H9 (cell line): Measurements from ENCODE around the gene GSE1. TPM values are rescaled to one million over a fixed set of nuclear protein-coding genes. Genes with fewer than 3 reads are reported as not detected.

ENCODE experiments used
- DNase-seq: peaks from one replicate; pipeline ENCODE4 v3.0.0-alpha.2; 2017
- H2AFZ ChIP-seq: one replicate; pipeline ENCODE4 v1.6.1; 2013; ENCODE audit warnings: mild to moderate bottlenecking, low read length, control low read depth, moderate library complexity
- H2AK5ac ChIP-seq: 2 replicates; pipeline ENCODE4 v1.6.1; 2013; ENCODE audit warnings: low read length, control low read depth, mixed read lengths; ENCODE audit not compliant: insufficient read length
- H2BK120ac ChIP-seq: one replicate; pipeline ENCODE4 v1.6.1; 2013; ENCODE audit warnings: low read depth, mild to moderate bottlenecking, low read length, control low read depth, inconsistent platforms; ENCODE audit not compliant: poor library complexity, severe bottlenecking
- H2BK12ac ChIP-seq: 2 replicates; pipeline ENCODE4 v1.6.1; 2013; ENCODE audit warnings: low read length, control low read depth, mixed read lengths, low read depth; ENCODE audit not compliant: insufficient read length
- H2BK15ac ChIP-seq: 2 replicates; pipeline ENCODE4 v1.6.1; 2013; ENCODE audit warnings: low read depth, low read length, control low read depth
- H2BK20ac ChIP-seq: one replicate; pipeline ENCODE4 v1.6.1; 2013; ENCODE audit warnings: low read depth, mild to moderate bottlenecking, low read length, control low read depth, inconsistent platforms; ENCODE audit not compliant: poor library complexity, severe bottlenecking
- H2BK5ac ChIP-seq: 2 replicates; pipeline ENCODE4 v1.6.1; 2013; ENCODE audit warnings: low read length, control low read depth, mixed read lengths; ENCODE audit not compliant: insufficient read length
- H3K14ac ChIP-seq: 2 replicates; pipeline ENCODE4 v1.6.1; 2013; ENCODE audit warnings: low read length, control low read depth; ENCODE audit not compliant: insufficient read depth
- H3K18ac ChIP-seq: 2 replicates; pipeline ENCODE4 v1.6.1; 2013; ENCODE audit warnings: low read depth, mild to moderate bottlenecking, mixed read lengths, low read length, control low read depth; ENCODE audit not compliant: insufficient read length
- H3K23ac ChIP-seq: 2 replicates; pipeline ENCODE4 v1.6.1; 2013; ENCODE audit warnings: low read length, control low read depth, mixed read lengths, low read depth; ENCODE audit not compliant: insufficient read length
- H3K23me2 ChIP-seq: 2 replicates; pipeline ENCODE4 v1.6.1; 2013; ENCODE audit warnings: low read depth, mild to moderate bottlenecking, mixed read lengths, low read length, control low read depth; ENCODE audit not compliant: insufficient read length, poor library complexity, severe bottlenecking
- H3K27ac ChIP-seq: 2 replicates; pipeline ENCODE4 v1.5.1; 2013; ENCODE audit warnings: low read length, control low read depth, mixed read lengths, low read depth; ENCODE audit not compliant: insufficient read length
- H3K27me3 ChIP-seq: 2 replicates; pipeline ENCODE4 v1.6.1; 2013; ENCODE audit warnings: low read length, control low read depth, inconsistent platforms; ENCODE audit not compliant: insufficient read depth
- H3K4ac ChIP-seq: 2 replicates; pipeline ENCODE4 v1.6.1; 2013; ENCODE audit warnings: low read depth, mild to moderate bottlenecking, control low read depth, inconsistent platforms, low read length, moderate library complexity
- H3K4me1 ChIP-seq: 2 replicates; pipeline ENCODE4 v1.6.1; 2013; ENCODE audit warnings: low read length, control low read depth, inconsistent platforms; ENCODE audit not compliant: insufficient read depth
- H3K4me2 ChIP-seq: 2 replicates; pipeline ENCODE4 v1.6.1; 2013; ENCODE audit warnings: low read length, control low read depth, mixed read lengths; ENCODE audit not compliant: insufficient read length, insufficient read depth
- H3K56ac ChIP-seq: 2 replicates; pipeline ENCODE4 v1.6.1; 2013; ENCODE audit warnings: low read depth, mild to moderate bottlenecking, mixed read lengths, low read length, control low read depth; ENCODE audit not compliant: insufficient read length
- H3K79me1 ChIP-seq: 2 replicates; pipeline ENCODE4 v1.6.1; 2013; ENCODE audit warnings: low read depth, mild to moderate bottlenecking, moderate library complexity, low read length, control low read depth, inconsistent platforms; ENCODE audit not compliant: insufficient read depth, poor library complexity, severe bottlenecking
- H3K79me2 ChIP-seq: 2 replicates; pipeline ENCODE4 v1.6.1; 2013; ENCODE audit warnings: low read length, control low read depth, inconsistent platforms; ENCODE audit not compliant: insufficient read depth
- H3K9ac ChIP-seq: 2 replicates; pipeline ENCODE4 v1.6.1; 2013; ENCODE audit warnings: low read length, control low read depth, mixed read lengths; ENCODE audit not compliant: insufficient read length; ENCODE audit errors: extremely low read depth
- H3K9me3 ChIP-seq: one replicate; pipeline ENCODE4 v1.6.1; 2013; ENCODE audit warnings: low read depth, low read length, inconsistent platforms; ENCODE audit not compliant: control insufficient read depth
- H3T11ph ChIP-seq: one replicate; pipeline ENCODE4 v1.6.1; 2013; ENCODE audit warnings: mild to moderate bottlenecking, low read length, control low read depth, inconsistent platforms
- H4K20me1 ChIP-seq: one replicate; pipeline ENCODE4 v1.6.1; 2013; ENCODE audit not compliant: control insufficient read depth, insufficient read length, insufficient read depth
- H4K5ac ChIP-seq: 2 replicates; pipeline ENCODE4 v1.6.1; 2013; ENCODE audit warnings: low read depth, mild to moderate bottlenecking, mixed read lengths, low read length, control low read depth; ENCODE audit not compliant: insufficient read length
- H4K8ac ChIP-seq: replicated peaks from 2 replicates; pipeline ENCODE4 v1.6.1; 2013; ENCODE audit warnings: low read length, control low read depth, mixed read lengths, low read depth; ENCODE audit not compliant: insufficient read length
- H4K91ac ChIP-seq: 2 replicates; pipeline ENCODE4 v1.6.1; 2013; ENCODE audit warnings: low read depth, mild to moderate bottlenecking, moderate library complexity, mixed read lengths, low read length, control low read depth; ENCODE audit not compliant: insufficient read length
- H3K27ac Mint-ChIP-seq, 3 experiments: 2 replicates in 2 of 3; 3 replicates in 1 of 3; pipeline ENCODE4 v1.8.0; 2020 to 2021; ENCODE audit warnings: mixed read lengths in 3 of 3, mild to moderate bottlenecking in 1 of 3, moderate library complexity in 1 of 3
- H3K27me3 Mint-ChIP-seq: 2 replicates; pipeline ENCODE4 v1.8.0; 2021; ENCODE audit warnings: low read depth, mild to moderate bottlenecking, moderate library complexity, mixed read lengths
- H3K36me3 Mint-ChIP-seq, 3 experiments: 2 replicates in 2 of 3; 3 replicates in 1 of 3; pipeline ENCODE4 v1.8.0; 2020 to 2021; ENCODE audit warnings: low read depth in 3 of 3, mixed read lengths in 3 of 3; ENCODE audit not compliant: insufficient read depth in 1 of 3
- H3K4me1 Mint-ChIP-seq, 2 experiments: 2 replicates each; pipeline ENCODE4 v1.8.0; 2020; ENCODE audit warnings: mixed read lengths in 2 of 2
- H3K4me3 Mint-ChIP-seq, 2 experiments: 2 replicates in 1 of 2; 3 replicates in 1 of 2; pipeline ENCODE4 v1.8.0; 2020 to 2021; ENCODE audit warnings: mild to moderate bottlenecking in 2 of 2, mixed read lengths in 2 of 2, moderate library complexity in 1 of 2
- H3K9me3 Mint-ChIP-seq, 2 experiments: 2 replicates in 1 of 2; 3 replicates in 1 of 2; pipeline ENCODE4 v1.8.0; 2020; ENCODE audit warnings: mild to moderate bottlenecking in 2 of 2, mixed read lengths in 2 of 2, moderate library complexity in 1 of 2
- CTCF ChIP-seq: fragments of 200-600 bp; sonication (generic); conservative IDR thresholded peaks from 3 replicates; pipeline ENCODE4 v1.8.0; 2021; ENCODE audit warnings: antibody characterized with exemption, mild to moderate bottlenecking
- WGBS: extraction: QIAGEN DNeasy Blood & Tissue Kit; methylation state at CpG from one replicate; pipeline ENCODE4 v1.1.7; 2013; ENCODE audit warnings: missing lambda C conversion rate, low lambda C conversion rate, mixed read lengths; ENCODE audit not compliant: insufficient read length; ENCODE audit errors: extremely low coverage; 5-methylcytosine and 5-hydroxymethylcytosine counted together
- total RNA-seq: library from RNA; stranded (reverse); gene quantifications from 2 replicates; pipeline ENCODE4 v1.2.1, GENCODE V29; 2021

The GSE1 gene
- total RNA-seq, 1 experiment from 2014 or later: 125 TPM

GRCh38 chr16:85627089-85627488 is 14.0 kb downstream of the GSE1 start:
- DNase-seq: no peak
- no peak for TF ChIP-seq CTCF
- Histone ChIP-seq H3K23me2 (no peaks in the 10 kb centered on the region), H2AK5ac (no peak overlapping the region), H3K79me1 (peaks cover 14% of the 10 kb centered on the region), H3K27me3 (no peaks in the 10 kb centered on the region), H3K4ac (no peak overlapping the region), H3K9ac (no peak overlapping the region), H3K27ac (no peak overlapping the region), H2BK120ac (no peak overlapping the region), H2BK20ac (no peak overlapping the region), H4K8ac (no peak overlapping the region), H4K91ac (no peak overlapping the region), H2AFZ (no peak overlapping the region), H2BK5ac (no peak overlapping the region), H4K5ac (no peak overlapping the region), H3K18ac (no peak overlapping the region), H3K79me2 (peaks cover 60% of the 10 kb centered on the region; the same call in 1 of the 2 replicates), H3K23ac (no peak overlapping the region), H3K4me1 (peaks cover 3% of the 10 kb centered on the region; the same call in 1 of the 2 replicates), H3T11ph (no peak overlapping the region), H2BK15ac (no peak overlapping the region), H3K4me2 (no peak overlapping the region), H3K14ac (no peak overlapping the region), H3K56ac (no peak overlapping the region), H2BK12ac (no peak overlapping the region), H4K20me1 (peaks cover 9% of the 10 kb centered on the region), H3K9me3 (no peaks in the 10 kb centered on the region)
- H3K27me3 Mint-ChIP-seq: no peaks in the 10 kb centered on the region
- no CpG with 5 or more reads among the region's 8 CpGs for WGBS
- H3K4me3 Mint-ChIP-seq: no peak overlapping the region
- H3K36me3 Mint-ChIP-seq: peaks cover 19 to 29% (median 28%) of the 10 kb centered on the region in 3 experiments
- H3K27ac Mint-ChIP-seq: peak overlapping the region in 1 of 3 experiments; percentile 18; a peak in 1 of 7 replicates
- H3K9me3 Mint-ChIP-seq: peaks cover 11 to 14% of the 10 kb centered on the region in 2 experiments
- H3K4me1 Mint-ChIP-seq: peaks cover 34 to 45% of the 10 kb centered on the region in 2 experiments
